IMR-90 (cell line): ENCODE results near the gene RAB30. TPM values are rescaled to one million over a fixed set of nuclear protein-coding genes. Genes with fewer than 3 reads are reported as not detected.

Source experiments
- ATAC-seq: fragments of 200-7000 bp; cut with Tn5 transposase; 2 replicates; pipeline ENCODE4 v1.9.1; 2020; ENCODE audit warnings: low read depth, mild to moderate bottlenecking, moderate library complexity
- BruUV-seq: library from RNA; stranded (reverse); fragments of 400-500 nt; replicated peaks from 2 replicates; lab custom pipeline; 2021; lab: Mats Ljungman, UMichigan
- CTCF ChIA-PET: fragments of 300-600 bp; formaldehyde crosslinking; extraction: SDS; loops from one replicate; lab custom pipeline; 2021; ENCODE audit warnings: antibody characterized with exemption; lab: Yijun Ruan, JAX
- POLR2A ChIA-PET: fragments of 300-600 bp; sonication (Branson Sonifier 250); formaldehyde crosslinking; loops from one replicate; lab custom pipeline; 2022; ENCODE audit warnings: antibody characterized with exemption; ENCODE audit not compliant: unreplicated experiment; lab: Charles Lee
- DNase-seq: peaks from one replicate; pipeline ENCODE4 v3.0.0; 2013
- H2AFZ ChIP-seq: replicated peaks from 2 replicates; pipeline ENCODE3; 2013; ENCODE audit warnings: low read length, mild to moderate bottlenecking; ENCODE audit not compliant: poor library complexity
- H2AK5ac ChIP-seq: 2 replicates; pipeline ENCODE4 v1.6.1; 2013; ENCODE audit warnings: low read depth, low read length, inconsistent platforms
- H2AK9ac ChIP-seq: replicated peaks from 2 replicates; pipeline ENCODE3; 2013; ENCODE audit warnings: mild to moderate bottlenecking, low read depth, low read length, moderate library complexity; ENCODE audit not compliant: poor library complexity
- H2BK120ac ChIP-seq: 2 replicates; pipeline ENCODE4 v1.6.1; 2013; ENCODE audit warnings: low read depth, low read length, inconsistent platforms
- H2BK15ac ChIP-seq: 3 replicates; pipeline ENCODE4 v1.6.1; 2013; ENCODE audit warnings: low read depth, low read length, inconsistent platforms
- H2BK20ac ChIP-seq: 2 replicates; pipeline ENCODE4 v1.6.1; 2013; ENCODE audit warnings: low read depth, mild to moderate bottlenecking, inconsistent platforms, low read length, moderate library complexity
- H2BK5ac ChIP-seq: 2 replicates; pipeline ENCODE4 v1.6.1; 2013; ENCODE audit warnings: mild to moderate bottlenecking, low read depth, low read length, inconsistent platforms; ENCODE audit not compliant: poor library complexity, severe bottlenecking
- H3K14ac ChIP-seq: replicated peaks from 2 replicates; pipeline ENCODE4 v1.6.1; 2013; ENCODE audit warnings: low read depth, low read length, inconsistent platforms
- H3K18ac ChIP-seq: 2 replicates; pipeline ENCODE4 v1.6.1; 2013; ENCODE audit warnings: low read depth, low read length, control low read depth
- H3K23ac ChIP-seq: 2 replicates; pipeline ENCODE4 v1.6.1; 2013; ENCODE audit warnings: low read depth, low read length, inconsistent platforms
- H3K27ac ChIP-seq: 2 replicates; pipeline ENCODE4 v1.5.1; 2013; ENCODE audit warnings: mild to moderate bottlenecking, control low read depth, low read length; ENCODE audit not compliant: insufficient read depth
- H3K27me3 ChIP-seq: 2 replicates; pipeline ENCODE4 v1.6.1; 2013; ENCODE audit warnings: low read length; ENCODE audit not compliant: control insufficient read depth, insufficient read depth
- H3K36me3 ChIP-seq: 2 replicates; pipeline ENCODE4 v1.6.1; 2013; ENCODE audit warnings: low read length, mixed read lengths; ENCODE audit not compliant: control insufficient read depth, insufficient read depth
- H3K4ac ChIP-seq: 2 replicates; pipeline ENCODE4 v1.6.1; 2013; ENCODE audit warnings: low read depth, low read length, inconsistent platforms
- H3K4me1 ChIP-seq: 2 replicates; pipeline ENCODE4 v1.6.1; 2013; ENCODE audit warnings: low read length, mixed read lengths; ENCODE audit not compliant: control insufficient read depth, insufficient read depth
- H3K4me2 ChIP-seq: 2 replicates; pipeline ENCODE4 v1.6.1; 2013; ENCODE audit warnings: low read depth, mild to moderate bottlenecking, control low read depth, low read length, moderate library complexity
- H3K4me3 ChIP-seq: 2 replicates; pipeline ENCODE4 v1.5.1; 2013; ENCODE audit warnings: low read depth, mild to moderate bottlenecking, control low read depth, low read length, moderate library complexity; ENCODE audit not compliant: insufficient read depth
- H3K56ac ChIP-seq: 2 replicates; pipeline ENCODE4 v1.6.1; 2013; ENCODE audit warnings: low read length, inconsistent platforms; ENCODE audit not compliant: insufficient read depth; ENCODE audit errors: extremely low read depth
- H3K79me1 ChIP-seq, 2 experiments: 2 replicates each; pipeline ENCODE4 v1.6.1; 2013; ENCODE audit warnings: low read length in 2 of 2, inconsistent platforms in 1 of 2, low read depth in 1 of 2
- H3K9ac ChIP-seq: 2 replicates; pipeline ENCODE4 v1.6.1; 2013; ENCODE audit warnings: low read depth, low read length, control low read depth
- H3K9me1 ChIP-seq: 2 replicates; pipeline ENCODE4 v1.6.1; 2013; ENCODE audit warnings: low read length, inconsistent platforms; ENCODE audit not compliant: insufficient read depth
- H3K9me3 ChIP-seq: 2 replicates; pipeline ENCODE4 v1.6.1; 2013; ENCODE audit warnings: low read length; ENCODE audit not compliant: control insufficient read depth, insufficient read depth
- H4K20me1 ChIP-seq: 2 replicates; pipeline ENCODE4 v1.6.1; 2013; ENCODE audit warnings: low read length, inconsistent platforms; ENCODE audit not compliant: insufficient read depth
- H4K5ac ChIP-seq: 2 replicates; pipeline ENCODE4 v1.6.1; 2013; ENCODE audit warnings: mild to moderate bottlenecking, low read depth, low read length, control low read depth
- H4K8ac ChIP-seq, 2 experiments: 2 replicates each; pipeline ENCODE4 v1.6.1; 2013; ENCODE audit warnings: low read depth in 2 of 2, low read length in 2 of 2, control low read depth in 1 of 2, inconsistent platforms in 1 of 2
- H4K91ac ChIP-seq: 2 replicates; pipeline ENCODE4 v1.6.1; 2013; ENCODE audit warnings: low read depth, low read length, inconsistent platforms; ENCODE audit not compliant: insufficient read depth
- MXI1 ChIP-seq: IDR thresholded peaks from 2 replicates; pipeline ENCODE4 v1.6.1; 2012; ENCODE audit warnings: low read depth, mild to moderate bottlenecking, low read length, moderate library complexity, borderline replicate concordance
- WGBS, 2 experiments: methylation state at CpG; one replicate each; pipeline versions ENCODE4 v1.1.5 to v1.1.7; 2013; ENCODE audit warnings: missing lambda C conversion rate in 2 of 2; ENCODE audit not compliant: insufficient read length in 1 of 2; ENCODE audit errors: extremely low coverage in 2 of 2; 5-methylcytosine and 5-hydroxymethylcytosine counted together
- dilution Hi-C: fragments of 300-500 bp; cut with HindIII; formaldehyde crosslinking; loops from one replicate; pipeline ENCODE4 v1.14.3; 2018; ENCODE audit warnings: low sequenced_read_pairs; ENCODE audit not compliant: unreplicated experiment
- in situ Hi-C: fragments of 300-500 bp; cut with MboI; formaldehyde crosslinking; loops from 3 replicates; pipeline ENCODE4 v1.14.3; 2019; ENCODE audit warnings: low sequenced_read_pairs, inconsistent platforms, mixed read lengths
- intact Hi-C: fragments of 100-400 bp; cut with micrococcal nuclease; formaldehyde crosslinking; loops from 2 replicates; pipeline ENCODE4 v1.10.0; 2022
- polyA plus RNA-seq, 3 experiments: library from polyadenylated mRNA; depleted of rRNA; stranded (reverse); fragments of >200 nt; gene quantifications; 2 replicates each; pipeline ENCODE4 v1.2.3, GENCODE V29; 2012; ENCODE audit warnings: low replicate concordance in 1 of 3
- total RNA-seq: library from RNA; depleted of rRNA; stranded (reverse); fragments of >200 nt; gene quantifications from 2 replicates; pipeline ENCODE4 v1.2.3, GENCODE V29; 2012

The RAB30 gene
- total and polyA plus RNA-seq, 2 of the 4 experiments (the other 2 are of a cell fraction) = 7.2 to 25.6 TPM

DNA sequence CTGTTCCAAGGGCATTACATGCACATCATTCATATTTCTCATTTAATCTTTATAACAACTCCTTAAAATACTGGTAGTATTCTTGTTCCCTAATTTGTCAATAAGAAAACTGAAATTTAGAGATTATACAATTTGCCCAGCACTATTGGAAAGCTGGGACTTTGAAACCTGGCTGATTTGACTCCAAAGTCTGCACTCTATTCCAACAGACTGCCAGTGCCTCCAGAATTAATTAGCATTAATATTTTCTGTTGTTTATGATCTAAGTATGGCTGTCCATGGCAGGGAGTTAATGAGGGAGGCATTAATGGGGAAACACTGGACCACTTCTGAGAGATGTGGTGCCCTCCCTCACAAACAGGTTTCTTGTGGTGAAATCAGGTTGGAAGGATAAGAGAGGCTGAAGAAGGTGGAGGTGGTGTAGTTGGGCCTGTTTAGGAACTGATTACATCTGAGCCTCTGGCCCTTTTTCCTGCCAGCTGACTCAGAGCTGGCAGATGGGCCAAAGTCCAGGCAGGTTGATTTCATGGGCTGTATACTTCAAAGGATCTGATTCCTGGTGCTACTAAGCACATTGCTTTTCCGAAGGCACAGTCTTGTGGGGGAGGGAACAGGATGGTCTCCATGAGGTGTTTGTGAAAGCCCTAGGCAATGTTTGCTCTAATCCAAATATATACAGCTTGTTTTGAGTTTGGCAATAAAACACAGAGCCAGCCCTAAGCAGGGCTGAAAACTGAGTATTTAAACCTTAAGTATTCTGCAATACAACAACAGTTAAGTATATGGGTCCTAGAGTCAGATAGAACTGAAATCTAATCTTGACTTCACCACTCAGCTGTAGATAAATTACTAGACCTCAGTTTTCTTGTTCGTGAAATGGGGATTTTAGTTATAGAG lies 21.0 kb upstream of the RAB30 start:
- no peak overlapping the region for H4K8ac ChIP-seq
- dilution Hi-C loops = no loop called here
- H2BK5ac ChIP-seq = no peak overlapping the region
- TF ChIP-seq MXI1 = no peak
- WGBS, 2 experiments = no CpG with 5 or more reads among the region's 2 CpGs
- no peak overlapping the region for H2BK15ac ChIP-seq
- no peak overlapping the region for H2BK20ac ChIP-seq
- H3K27me3 ChIP-seq = no peaks in the 10 kb centered on the region
- peak; percentile 24 for DNase-seq
- BruUV-seq = no TSS peak
- no peak overlapping the region for H3K4ac ChIP-seq
- intact Hi-C loops = loop anchor here (2.0 kb wide), 1 partner anchor 64 kb away; the partner anchor contains the start of gene PCF11
- H3K4me3 ChIP-seq = no peak overlapping the region
- H3K14ac ChIP-seq = no peak overlapping the region
- H4K5ac ChIP-seq = no peak overlapping the region
- H3K56ac ChIP-seq = no peak overlapping the region
- no peak overlapping the region for H2AK5ac ChIP-seq
- no peak overlapping the region for H3K27ac ChIP-seq
- H2BK120ac ChIP-seq = no peak overlapping the region
- H3K9me3 ChIP-seq = no peaks in the 10 kb centered on the region
- no peaks in the 10 kb centered on the region for H3K9me1 ChIP-seq
- H4K91ac ChIP-seq = no peak overlapping the region
- H3K4me1 ChIP-seq = peaks cover 4% of the 10 kb centered on the region; the same call in 1 of the 2 replicates
- CTCF ChIA-PET = interaction anchor here (0.6 kb wide), 1 partner anchor 13 kb away, joined by 3 read pairs; no protein-coding TSS in a partner anchor
- no peak overlapping the region for H2AFZ ChIP-seq
- no peaks in the 10 kb centered on the region for H3K79me1 ChIP-seq
- in situ Hi-C loops = no loop called here
- H3K23ac ChIP-seq = no peak overlapping the region
- ATAC-seq = peak; percentile 52
- H2AK9ac ChIP-seq = no peak overlapping the region
- H3K18ac ChIP-seq = no peak overlapping the region
- no peak overlapping the region for H3K4me2 ChIP-seq
- H4K20me1 ChIP-seq = no peaks in the 10 kb centered on the region
- no peaks in the 10 kb centered on the region for H3K36me3 ChIP-seq
- POLR2A ChIA-PET = no interaction called here
- no peak overlapping the region for H3K9ac ChIP-seq
